Lower leg skin (tissue), 3 donors: ENCODE results near the gene AGPS.

ENCODE experiments used
- POLR2A ChIP-seq, 2 donors: fragments of 450-650 bp; IDR thresholded peaks; one replicate each; pipeline ENCODE4 v1.6.1; 2016 to 2017; ENCODE audit warnings: antibody characterized with exemption in 2 of 2, mild to moderate bottlenecking in 1 of 2, moderate library complexity in 1 of 2
- TF ChIP-seq, protein P1 (sequence below), 3 donors: fragments of 450-650 bp; IDR thresholded peaks; one replicate each; pipeline ENCODE4 v1.5.1; 2016; ENCODE audit warnings: antibody characterized with exemption in 3 of 3, mild to moderate bottlenecking in 3 of 3, moderate library complexity in 2 of 3

DNA sequence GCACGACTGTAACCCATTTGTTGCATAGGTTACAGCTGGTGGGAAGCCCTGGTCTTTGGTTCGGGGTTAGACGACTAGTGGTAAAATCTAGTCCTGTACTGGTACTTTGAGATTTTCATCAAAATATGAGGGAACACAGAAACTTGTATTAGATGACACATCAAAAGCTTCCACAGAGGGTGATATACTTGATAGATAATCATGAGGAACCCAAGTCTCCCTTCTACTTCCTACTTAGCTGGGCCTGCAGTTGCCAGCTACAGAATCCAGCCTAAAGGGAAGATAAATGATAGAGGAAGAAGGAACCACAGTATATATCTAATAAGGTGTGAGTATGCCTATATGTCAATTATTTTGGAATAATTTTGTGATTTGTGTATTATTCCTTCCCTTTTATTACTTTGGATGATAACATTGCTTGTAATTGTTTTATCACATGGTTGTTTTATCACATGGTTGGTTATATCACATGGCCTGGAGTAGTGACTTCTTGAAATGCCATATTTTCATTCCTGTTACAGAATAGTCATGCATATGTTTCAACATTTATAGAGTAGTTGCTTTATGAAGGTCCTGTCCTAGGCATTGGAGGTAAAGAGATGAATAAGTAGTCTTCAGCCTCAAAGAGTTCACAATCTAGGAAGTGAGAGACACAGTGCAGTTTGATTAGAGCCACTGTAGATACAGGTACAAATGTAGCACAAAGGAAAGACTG is 2.9 kb downstream of the AGPS start:
- TF ChIP-seq, protein P1, sequence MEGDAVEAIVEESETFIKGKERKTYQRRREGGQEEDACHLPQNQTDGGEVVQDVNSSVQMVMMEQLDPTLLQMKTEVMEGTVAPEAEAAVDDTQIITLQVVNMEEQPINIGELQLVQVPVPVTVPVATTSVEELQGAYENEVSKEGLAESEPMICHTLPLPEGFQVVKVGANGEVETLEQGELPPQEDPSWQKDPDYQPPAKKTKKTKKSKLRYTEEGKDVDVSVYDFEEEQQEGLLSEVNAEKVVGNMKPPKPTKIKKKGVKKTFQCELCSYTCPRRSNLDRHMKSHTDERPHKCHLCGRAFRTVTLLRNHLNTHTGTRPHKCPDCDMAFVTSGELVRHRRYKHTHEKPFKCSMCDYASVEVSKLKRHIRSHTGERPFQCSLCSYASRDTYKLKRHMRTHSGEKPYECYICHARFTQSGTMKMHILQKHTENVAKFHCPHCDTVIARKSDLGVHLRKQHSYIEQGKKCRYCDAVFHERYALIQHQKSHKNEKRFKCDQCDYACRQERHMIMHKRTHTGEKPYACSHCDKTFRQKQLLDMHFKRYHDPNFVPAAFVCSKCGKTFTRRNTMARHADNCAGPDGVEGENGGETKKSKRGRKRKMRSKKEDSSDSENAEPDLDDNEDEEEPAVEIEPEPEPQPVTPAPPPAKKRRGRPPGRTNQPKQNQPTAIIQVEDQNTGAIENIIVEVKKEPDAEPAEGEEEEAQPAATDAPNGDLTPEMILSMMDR (IDR thresholded peaks at IDR 0.05): no peak
- TF ChIP-seq POLR2A (IDR thresholded peaks at IDR 0.05): no peak
